ENCODE results near the gene HPSE. TPM values are rescaled to one million over a fixed set of nuclear protein-coding genes. Genes with fewer than 3 reads are reported as not detected.
"Not testable (repeated sequence)": the region's sequence is repeated elsewhere in the genome, so short reads cannot be mapped to it uniquely, and the experiment has no call there.

HPSE gene
- total RNA-seq, 3 donors from 2014 or later: 6.9 to 17.2 (median 14.0) TPM

- DNase-seq (no peak), ATAC-seq (no peak)
- H3K9me3 ChIP-seq: no peaks in the 10 kb centered on the region
- no peaks in the 10 kb centered on the region for H3K36me3 ChIP-seq (ENCODE audit: low read depth)
- H3K4me1 ChIP-seq (ENCODE audit: low read depth): no peaks in the 10 kb centered on the region
- no peak overlapping the region for H3K4me3 ChIP-seq
- TF ChIP-seq CTCF (IDR thresholded peaks at IDR 0.05): no peak
- intact Hi-C loops (cut with DNase I, micrococcal nuclease): no loop called here
These were observed 2.7 kb downstream of the HPSE start for GRCh38 chr4:83331956-83332355.

GRCh38 chr4:83329521-83330110 is 5.0 kb downstream of the HPSE start:
- H3K36me3 ChIP-seq (ENCODE audit: low read depth): no peaks in the 10 kb centered on the region
- DNase-seq (no peak), ATAC-seq (no peak)
- no peak overlapping the region for H3K4me3 ChIP-seq
- intact Hi-C loops (cut with DNase I, micrococcal nuclease): no loop called here
- no peaks in the 10 kb centered on the region for H3K4me1 ChIP-seq (ENCODE audit: low read depth)
- TF ChIP-seq CTCF (IDR thresholded peaks at IDR 0.05): no peak
- H3K9me3 ChIP-seq: no peaks in the 10 kb centered on the region

- no peak for DNase-seq
- intact Hi-C loops (cut with DNase I, micrococcal nuclease): no loop called here
- Histone ChIP-seq H3K4me3 (no peak overlapping the region), H3K36me3 (ENCODE audit: low read depth) (no peaks in the 10 kb centered on the region), H3K4me1 (ENCODE audit: low read depth) (no peaks in the 10 kb centered on the region), H3K9me3 (no peaks in the 10 kb centered on the region)
- TF ChIP-seq CTCF (IDR thresholded peaks at IDR 0.05): no peak
- no peak for ATAC-seq
These were observed 6.0 kb downstream of the HPSE start for GRCh38 chr4:83328521-83329187.

- Histone ChIP-seq H3K4me1 (ENCODE audit: low read depth) (no peaks in the 10 kb centered on the region), H3K36me3 (ENCODE audit: low read depth) (no peaks in the 10 kb centered on the region), H3K9me3 (no peaks in the 10 kb centered on the region), H3K4me3 (no peak overlapping the region)
- no peak for ATAC-seq
- no peak for DNase-seq
- intact Hi-C loops (cut with DNase I, micrococcal nuclease): no loop called here
- no peak for TF ChIP-seq CTCF (IDR thresholded peaks at IDR 0.05)
These were observed 8.1 kb downstream of the HPSE start for GRCh38 chr4:83326546-83326945.

GRCh38 chr4:83325306-83325705 is 9.3 kb downstream of the HPSE start:
- not testable (repeated sequence) for ATAC-seq

GRCh38 chr4:83323136-83323535 is 11.5 kb downstream of the HPSE start:
- Histone ChIP-seq H3K36me3 (ENCODE audit: low read depth) (no peaks in the 10 kb centered on the region), H3K9me3 (no peaks in the 10 kb centered on the region), H3K4me1 (ENCODE audit: low read depth) (no peaks in the 10 kb centered on the region), H3K4me3 (no peak overlapping the region)
- intact Hi-C loops (cut with DNase I, micrococcal nuclease): no loop called here
- peak; percentile 39 for ATAC-seq
- DNase-seq: no peak
- no peak for TF ChIP-seq CTCF (IDR thresholded peaks at IDR 0.05)

More at GRCh38 chr4:83325306-83325705, 9.3 kb downstream of the HPSE start:
- H3K9me3 ChIP-seq; H3K4me3 ChIP-seq; H3K36me3 ChIP-seq (ENCODE audit: low read depth); DNase-seq; intact Hi-C loops (cut with DNase I, micrococcal nuclease); H3K4me1 ChIP-seq (ENCODE audit: low read depth): not testable (repeated sequence)

Measured in mucosa of descending colon (tissue), 3 donors.